Measurements from ENCODE around the gene TMEM117.
A peak's percentile ranks its signal among the peaks of the same experiment; 100 is the strongest.

The TMEM117 gene

DNA sequence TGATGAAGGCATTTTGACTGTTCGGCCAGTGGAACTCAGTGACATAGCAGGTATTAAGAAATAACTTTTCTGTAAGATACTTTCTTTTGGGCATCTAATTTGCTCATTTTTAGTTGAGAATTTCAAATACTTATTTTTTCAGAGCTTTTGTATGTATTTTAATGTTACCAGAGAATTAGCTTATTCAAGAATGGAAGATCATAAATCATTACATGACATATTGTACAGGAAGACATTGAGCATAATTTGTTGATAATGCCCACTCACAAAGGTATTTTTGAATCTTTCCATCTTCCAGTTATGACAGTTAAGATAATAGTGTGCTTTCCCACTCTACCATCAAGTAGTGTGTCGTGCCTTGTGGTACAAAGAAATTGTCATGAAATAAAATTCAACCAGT lies 36.5 kb downstream of the TMEM117 start:
- no peaks in the 10 kb centered on the region for H3K27me3 ChIP-seq (ENCODE audit: low read depth, low read length)
- no peak overlapping the region for H3K27ac ChIP-seq (ENCODE audit: low read length)
- H3K36me3 ChIP-seq (replicated peaks; ENCODE audit: low read depth, low read length): no peaks in the 10 kb centered on the region
- no peak overlapping the region for H3K4me2 ChIP-seq (ENCODE audit: low read length)
- H3K9me3 ChIP-seq (ENCODE audit: insufficient read depth, low read length): no peaks in the 10 kb centered on the region
- no peak overlapping the region for H3K4me3 ChIP-seq (ENCODE audit: low read length)
- H2AFZ ChIP-seq (ENCODE audit: low read depth, low read length): no peak overlapping the region
- no peaks in the 10 kb centered on the region for H3K4me1 ChIP-seq (ENCODE audit: low read length)
- TF ChIP-seq, protein P1, sequence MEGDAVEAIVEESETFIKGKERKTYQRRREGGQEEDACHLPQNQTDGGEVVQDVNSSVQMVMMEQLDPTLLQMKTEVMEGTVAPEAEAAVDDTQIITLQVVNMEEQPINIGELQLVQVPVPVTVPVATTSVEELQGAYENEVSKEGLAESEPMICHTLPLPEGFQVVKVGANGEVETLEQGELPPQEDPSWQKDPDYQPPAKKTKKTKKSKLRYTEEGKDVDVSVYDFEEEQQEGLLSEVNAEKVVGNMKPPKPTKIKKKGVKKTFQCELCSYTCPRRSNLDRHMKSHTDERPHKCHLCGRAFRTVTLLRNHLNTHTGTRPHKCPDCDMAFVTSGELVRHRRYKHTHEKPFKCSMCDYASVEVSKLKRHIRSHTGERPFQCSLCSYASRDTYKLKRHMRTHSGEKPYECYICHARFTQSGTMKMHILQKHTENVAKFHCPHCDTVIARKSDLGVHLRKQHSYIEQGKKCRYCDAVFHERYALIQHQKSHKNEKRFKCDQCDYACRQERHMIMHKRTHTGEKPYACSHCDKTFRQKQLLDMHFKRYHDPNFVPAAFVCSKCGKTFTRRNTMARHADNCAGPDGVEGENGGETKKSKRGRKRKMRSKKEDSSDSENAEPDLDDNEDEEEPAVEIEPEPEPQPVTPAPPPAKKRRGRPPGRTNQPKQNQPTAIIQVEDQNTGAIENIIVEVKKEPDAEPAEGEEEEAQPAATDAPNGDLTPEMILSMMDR (IDR thresholded peaks at IDR 0.05; ENCODE audit: low read depth, low read length): no peak
- TF ChIP-seq EZH2phosphoT487 (IDR thresholded peaks at IDR 0.05; ENCODE audit: low read depth): no peak
- H3K79me2 ChIP-seq (ENCODE audit: low read length): no peaks in the 10 kb centered on the region
- H3K9ac ChIP-seq (ENCODE audit: low read length): no peak overlapping the region
- H4K20me1 ChIP-seq (ENCODE audit: insufficient read depth, low read length): no peaks in the 10 kb centered on the region

DNA sequence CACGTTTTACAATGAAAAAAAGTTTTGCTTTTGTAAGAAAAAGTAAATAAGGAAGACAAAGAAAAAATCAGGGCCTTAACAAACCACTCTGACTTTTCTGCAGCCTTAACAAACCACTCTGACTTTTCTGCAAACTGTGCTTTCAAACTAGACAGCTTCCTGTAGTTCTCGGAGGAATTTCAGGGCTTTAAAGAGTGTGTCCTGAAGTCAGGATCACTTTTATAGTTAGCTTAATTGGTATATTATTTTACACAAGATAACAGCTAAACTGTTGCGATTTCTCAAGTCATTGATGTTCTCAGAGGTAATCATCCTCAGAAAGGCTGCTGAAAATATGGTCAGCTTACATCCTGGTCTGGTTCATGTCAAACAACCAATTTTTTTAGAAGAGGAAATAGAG lies 42.2 kb downstream of the TMEM117 start:
- Histone ChIP-seq H4K20me1 (ENCODE audit: insufficient read depth, low read length) (no peaks in the 10 kb centered on the region), H2AFZ (ENCODE audit: low read depth, low read length) (no peak overlapping the region), H3K9me3 (ENCODE audit: insufficient read depth, low read length) (no peaks in the 10 kb centered on the region), H3K4me3 (ENCODE audit: low read length) (no peak overlapping the region), H3K79me2 (ENCODE audit: low read length) (no peaks in the 10 kb centered on the region), H3K4me1 (ENCODE audit: low read length) (no peaks in the 10 kb centered on the region), H3K27ac (ENCODE audit: low read length) (no peak overlapping the region), H3K4me2 (ENCODE audit: low read length) (no peak overlapping the region), H3K9ac (ENCODE audit: low read length) (no peak overlapping the region), H3K27me3 (ENCODE audit: low read depth, low read length) (no peaks in the 10 kb centered on the region), H3K36me3 (replicated peaks; ENCODE audit: low read depth, low read length) (no peaks in the 10 kb centered on the region)
- TF ChIP-seq, protein P1 (IDR thresholded peaks at IDR 0.05; ENCODE audit: low read depth, low read length): no peak
- TF ChIP-seq EZH2phosphoT487 (IDR thresholded peaks at IDR 0.05; ENCODE audit: low read depth): no peak

DNA sequence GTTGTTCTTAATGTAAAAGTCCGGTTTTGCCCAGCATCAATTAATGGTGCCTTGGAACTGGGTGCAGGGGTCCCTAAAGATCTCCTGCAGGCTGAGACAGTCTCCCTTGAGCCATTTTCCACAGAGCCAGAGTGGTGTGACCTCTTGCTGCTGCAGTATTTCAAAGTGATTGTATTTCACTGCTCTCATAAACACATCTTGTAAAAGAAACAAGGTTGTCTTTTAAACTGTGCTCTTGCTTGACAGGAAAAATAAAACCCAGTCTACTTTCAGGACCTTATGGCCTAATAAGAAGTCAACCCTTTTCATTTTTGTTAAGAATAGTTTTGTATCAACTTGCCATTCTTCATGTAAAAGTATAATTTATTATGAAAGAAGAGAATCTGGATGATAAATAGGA lies 44.7 kb downstream of the TMEM117 start:
- H3K4me3 ChIP-seq (ENCODE audit: low read length): no peak overlapping the region
- H3K36me3 ChIP-seq (replicated peaks; ENCODE audit: low read depth, low read length): no peaks in the 10 kb centered on the region
- no peak overlapping the region for H2AFZ ChIP-seq (ENCODE audit: low read depth, low read length)
- no peak overlapping the region for H3K4me2 ChIP-seq (ENCODE audit: low read length)
- no peaks in the 10 kb centered on the region for H3K79me2 ChIP-seq (ENCODE audit: low read length)
- H4K20me1 ChIP-seq (ENCODE audit: insufficient read depth, low read length): no peaks in the 10 kb centered on the region
- no peaks in the 10 kb centered on the region for H3K9me3 ChIP-seq (ENCODE audit: insufficient read depth, low read length)
- H3K27ac ChIP-seq (ENCODE audit: low read length): no peak overlapping the region
- TF ChIP-seq EZH2phosphoT487 (IDR thresholded peaks at IDR 0.05; ENCODE audit: low read depth): no peak
- TF ChIP-seq, protein P1 (IDR thresholded peaks at IDR 0.05; ENCODE audit: low read depth, low read length): no peak
- H3K4me1 ChIP-seq (ENCODE audit: low read length): no peaks in the 10 kb centered on the region
- no peaks in the 10 kb centered on the region for H3K27me3 ChIP-seq (ENCODE audit: low read depth, low read length)
- no peak overlapping the region for H3K9ac ChIP-seq (ENCODE audit: low read length)

DNA sequence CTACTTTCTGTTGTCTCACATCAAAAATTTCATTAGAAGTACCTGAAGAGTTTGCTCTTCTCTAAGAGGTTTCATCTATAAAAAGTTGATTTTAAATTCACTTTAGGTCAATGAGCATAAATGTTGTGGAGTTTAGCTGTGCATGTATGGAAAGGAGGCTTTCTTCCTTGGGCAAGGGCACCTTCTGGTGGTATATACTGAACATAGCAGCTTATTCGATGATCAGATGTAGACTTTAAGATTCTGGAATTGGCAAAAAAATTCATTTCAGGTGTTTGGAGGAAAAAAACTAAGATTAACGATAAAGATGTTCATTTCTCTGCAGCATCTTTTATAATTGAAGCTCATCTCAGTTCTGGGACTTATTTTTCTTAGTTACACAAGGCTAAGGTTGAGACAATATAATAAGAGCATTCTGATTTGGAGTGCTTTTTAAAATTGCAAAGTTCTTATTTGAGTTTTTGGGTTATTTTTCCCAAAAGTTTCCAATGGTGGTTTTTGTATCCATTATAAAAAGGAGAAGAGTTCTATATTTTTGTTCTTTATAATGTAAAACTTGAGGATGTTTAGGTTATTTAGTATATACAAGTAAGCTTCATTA lies 46.8 kb downstream of the TMEM117 start:
- H3K4me3 ChIP-seq (ENCODE audit: low read length): no peak overlapping the region
- no peak overlapping the region for H3K4me2 ChIP-seq (ENCODE audit: low read length)
- no peaks in the 10 kb centered on the region for H4K20me1 ChIP-seq (ENCODE audit: insufficient read depth, low read length)
- TF ChIP-seq, protein P1 (IDR thresholded peaks at IDR 0.05; ENCODE audit: low read depth, low read length): peak; percentile 87
- TF ChIP-seq EZH2phosphoT487 (IDR thresholded peaks at IDR 0.05; ENCODE audit: low read depth): no peak
- no peaks in the 10 kb centered on the region for H3K36me3 ChIP-seq (replicated peaks; ENCODE audit: low read depth, low read length)
- no peak overlapping the region for H3K27ac ChIP-seq (ENCODE audit: low read length)
- no peak overlapping the region for H3K9ac ChIP-seq (ENCODE audit: low read length)
- no peaks in the 10 kb centered on the region for H3K79me2 ChIP-seq (ENCODE audit: low read length)
- no peaks in the 10 kb centered on the region for H3K27me3 ChIP-seq (ENCODE audit: low read depth, low read length)
- no peak overlapping the region for H2AFZ ChIP-seq (ENCODE audit: low read depth, low read length)
- no peaks in the 10 kb centered on the region for H3K4me1 ChIP-seq (ENCODE audit: low read length)
- H3K9me3 ChIP-seq (ENCODE audit: insufficient read depth, low read length): no peaks in the 10 kb centered on the region
